ENCODE results near the gene AFF3.

The AFF3 gene

DNA sequence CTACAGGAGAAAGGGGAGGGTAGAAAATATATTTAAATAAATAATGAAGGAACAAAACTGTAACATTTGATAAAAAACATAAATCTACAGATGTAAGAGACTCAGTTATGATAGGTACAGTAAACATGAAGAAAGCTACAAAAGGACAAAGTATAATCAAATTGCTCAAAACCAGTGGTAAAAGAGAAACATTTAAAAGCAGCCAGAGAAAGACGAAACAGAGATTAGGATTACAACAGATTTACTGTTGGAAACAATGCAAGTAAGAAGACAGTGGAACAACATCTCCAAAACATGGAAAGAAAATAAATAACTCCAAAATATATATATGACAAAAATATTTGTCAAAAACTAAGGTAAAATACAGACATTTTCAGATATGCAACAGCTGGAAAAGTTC, 344.9 kb downstream of the AFF3 start:
- TF ChIP-seq, protein P1, sequence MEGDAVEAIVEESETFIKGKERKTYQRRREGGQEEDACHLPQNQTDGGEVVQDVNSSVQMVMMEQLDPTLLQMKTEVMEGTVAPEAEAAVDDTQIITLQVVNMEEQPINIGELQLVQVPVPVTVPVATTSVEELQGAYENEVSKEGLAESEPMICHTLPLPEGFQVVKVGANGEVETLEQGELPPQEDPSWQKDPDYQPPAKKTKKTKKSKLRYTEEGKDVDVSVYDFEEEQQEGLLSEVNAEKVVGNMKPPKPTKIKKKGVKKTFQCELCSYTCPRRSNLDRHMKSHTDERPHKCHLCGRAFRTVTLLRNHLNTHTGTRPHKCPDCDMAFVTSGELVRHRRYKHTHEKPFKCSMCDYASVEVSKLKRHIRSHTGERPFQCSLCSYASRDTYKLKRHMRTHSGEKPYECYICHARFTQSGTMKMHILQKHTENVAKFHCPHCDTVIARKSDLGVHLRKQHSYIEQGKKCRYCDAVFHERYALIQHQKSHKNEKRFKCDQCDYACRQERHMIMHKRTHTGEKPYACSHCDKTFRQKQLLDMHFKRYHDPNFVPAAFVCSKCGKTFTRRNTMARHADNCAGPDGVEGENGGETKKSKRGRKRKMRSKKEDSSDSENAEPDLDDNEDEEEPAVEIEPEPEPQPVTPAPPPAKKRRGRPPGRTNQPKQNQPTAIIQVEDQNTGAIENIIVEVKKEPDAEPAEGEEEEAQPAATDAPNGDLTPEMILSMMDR (IDR thresholded peaks at IDR 0.05; ENCODE audit: borderline replicate concordance, insufficient read depth, low read depth, low read length) = no peak
- H3K4me3 ChIP-seq (ENCODE audit: low read depth, low read length) = no peak overlapping the region

GRCh38 chr2:99794414-99794813, 348.0 kb downstream of the AFF3 start:
- TF ChIP-seq, protein P1 (IDR thresholded peaks at IDR 0.05; ENCODE audit: borderline replicate concordance, insufficient read depth, low read depth, low read length) = no peak
- H3K4me3 ChIP-seq (ENCODE audit: low read depth, low read length) = no peak overlapping the region

DNA sequence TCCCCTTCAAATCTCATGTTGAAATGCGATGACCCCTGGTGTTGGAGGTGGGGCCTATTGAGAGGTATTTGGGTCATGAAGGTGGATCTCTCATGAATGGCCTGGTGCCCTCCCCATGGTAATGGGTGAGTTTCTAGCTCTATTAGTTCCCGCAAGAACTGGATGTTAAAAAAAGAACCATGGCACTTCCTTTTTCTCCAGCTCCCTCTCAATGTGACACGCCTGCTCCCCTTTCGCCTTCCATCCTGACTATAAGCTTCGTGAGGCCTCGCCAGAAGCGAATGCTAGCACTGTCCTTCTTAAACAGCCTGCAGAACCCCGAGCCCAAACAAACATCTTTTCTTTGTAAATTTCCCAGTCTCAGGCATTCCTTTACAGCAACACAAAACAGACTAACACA, 349.4 kb downstream of the AFF3 start:
- TF ChIP-seq, protein P1 (IDR thresholded peaks at IDR 0.05; ENCODE audit: borderline replicate concordance, insufficient read depth, low read depth, low read length) = no peak
- no peak overlapping the region for H3K4me3 ChIP-seq (ENCODE audit: low read depth, low read length)

GRCh38 chr2:99789849-99790248, 352.5 kb downstream of the AFF3 start:
- TF ChIP-seq, protein P1 (IDR thresholded peaks at IDR 0.05; ENCODE audit: borderline replicate concordance, insufficient read depth, low read depth, low read length) = no peak
- H3K4me3 ChIP-seq (ENCODE audit: low read depth, low read length) = no peak overlapping the region

DNA sequence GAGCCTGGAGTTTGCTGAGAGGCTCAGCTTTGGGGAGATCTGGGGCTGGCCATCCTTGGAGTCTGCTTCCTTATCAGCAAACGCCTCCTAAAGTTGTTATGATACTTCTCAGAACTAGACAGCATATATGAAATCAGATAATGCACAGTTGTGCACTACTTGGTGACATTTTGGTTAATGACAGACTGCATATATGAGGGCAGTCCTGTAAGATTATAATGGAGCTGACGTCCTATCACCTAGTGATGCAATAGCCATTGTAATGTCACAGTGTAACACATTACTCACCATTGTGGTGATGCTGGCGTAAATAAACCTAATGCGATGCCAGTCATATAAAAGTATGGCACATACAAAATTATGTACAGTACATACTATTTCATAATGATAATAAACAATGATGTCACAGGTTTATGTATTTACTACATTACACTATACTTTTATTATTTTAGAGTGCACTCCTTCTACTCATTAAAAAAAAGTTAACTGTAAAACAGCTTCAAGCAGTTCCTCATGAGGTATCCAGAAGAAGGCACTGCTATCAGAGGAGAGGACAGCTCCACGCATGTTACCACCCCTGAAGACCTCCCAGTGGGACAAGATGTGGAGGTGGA, 354.5 kb downstream of the AFF3 start:
- no peak overlapping the region for H3K4me3 ChIP-seq (ENCODE audit: low read depth, low read length)
- TF ChIP-seq, protein P1 (IDR thresholded peaks at IDR 0.05; ENCODE audit: borderline replicate concordance, insufficient read depth, low read depth, low read length) = no peak

GRCh38 chr2:99786636-99787390, 355.6 kb downstream of the AFF3 start:
- H3K4me3 ChIP-seq (ENCODE audit: low read depth, low read length) = no peak overlapping the region
- TF ChIP-seq, protein P1 (IDR thresholded peaks at IDR 0.05; ENCODE audit: borderline replicate concordance, insufficient read depth, low read depth, low read length) = no peak

DNA sequence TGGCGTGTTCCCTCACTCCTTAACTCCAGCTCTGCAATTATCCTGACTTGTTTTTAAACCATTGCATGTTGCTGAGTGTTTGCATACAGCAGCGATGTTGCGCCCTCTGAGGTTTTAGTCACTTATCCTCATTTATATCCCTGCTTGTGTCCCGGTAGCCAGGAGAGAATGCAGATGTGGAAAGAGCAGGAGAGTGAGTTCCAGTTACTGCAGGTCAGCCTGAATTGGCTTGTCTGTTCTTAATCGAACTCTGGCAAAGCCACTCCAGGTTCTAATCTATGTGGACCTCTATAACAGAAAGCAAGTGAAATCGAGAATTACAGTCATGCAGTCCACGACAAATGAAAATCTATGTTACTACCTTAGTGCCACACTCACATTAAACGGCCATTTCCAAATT, 357.4 kb downstream of the AFF3 start:
- TF ChIP-seq, protein P1 (IDR thresholded peaks at IDR 0.05; ENCODE audit: borderline replicate concordance, insufficient read depth, low read depth, low read length) = no peak
- H3K4me3 ChIP-seq (ENCODE audit: low read depth, low read length) = no peak overlapping the region

Measured in GM12875 (cell line).